ENCODE measurements around the gene SNPH.

SNPH gene

DNA sequence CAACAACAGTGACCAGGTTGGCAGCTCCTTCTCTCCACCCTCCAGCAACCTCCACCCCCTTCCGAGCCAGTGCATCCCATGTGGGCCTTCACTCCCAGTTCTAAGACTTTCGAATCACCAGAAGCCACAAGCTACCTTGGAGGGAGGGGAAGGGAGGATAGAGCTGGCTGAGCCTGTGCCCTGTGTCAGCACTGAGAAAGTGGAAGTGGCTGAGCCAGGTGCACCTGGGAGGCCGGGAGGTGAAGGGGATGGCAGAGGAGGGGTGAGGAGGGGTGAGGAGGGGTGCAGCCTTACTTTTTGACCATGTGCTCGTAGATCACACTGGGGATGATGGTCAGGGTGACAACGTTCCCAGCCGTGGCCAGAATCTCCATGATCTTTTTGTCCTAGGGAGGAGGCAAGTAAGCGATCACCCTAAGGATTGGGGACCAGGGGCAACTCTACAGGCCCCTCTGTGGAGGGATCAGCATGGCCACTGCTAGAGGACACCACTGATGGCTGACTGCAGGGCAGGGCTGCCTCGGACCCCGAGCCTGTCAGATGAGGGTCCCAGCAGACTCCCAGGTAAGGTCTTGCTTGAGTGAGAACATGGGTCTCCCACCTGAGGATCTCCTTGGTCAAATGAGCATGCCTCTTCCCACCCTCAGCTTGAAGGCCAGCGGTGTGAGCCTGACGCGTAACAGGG lies 44.6 kb downstream of the SNPH start:
- FAIRE-seq (no peak), DNase-seq (ENCODE audit: insufficient read length, low spot score) (no peak)
- TF ChIP-seq POLR2A (IDR thresholded peaks at IDR 0.05; ENCODE audit: low read depth, low read length): no peak

DNA sequence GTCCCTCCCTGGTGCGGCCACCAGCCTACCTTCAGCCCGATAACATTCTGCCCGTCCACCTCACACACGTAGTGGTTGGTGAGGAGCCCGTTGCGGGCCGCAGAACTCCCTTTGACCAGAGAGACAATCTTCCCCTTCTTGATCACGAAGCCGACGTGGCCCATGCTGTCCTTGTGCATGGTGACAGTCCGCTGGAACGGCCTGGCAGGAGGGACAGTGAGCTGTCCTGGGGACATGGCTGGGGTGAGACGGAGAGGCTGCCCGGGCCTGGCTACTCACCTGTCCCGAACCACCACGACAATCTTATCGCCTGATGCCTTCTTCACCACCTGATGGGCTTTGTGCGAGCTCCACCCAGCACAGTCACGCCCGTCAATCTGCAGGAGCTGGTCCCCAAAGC lies 46.2 kb downstream of the SNPH start:
- no peak for FAIRE-seq
- no peak for DNase-seq (ENCODE audit: insufficient read length, low spot score)

GRCh38 chr20:1312904-1313235 lies 46.8 kb downstream of the SNPH start:
- DNase-seq (ENCODE audit: insufficient read length, low spot score) (no peak), FAIRE-seq (no peak)
- TF ChIP-seq POLR2A (IDR thresholded peaks at IDR 0.05; ENCODE audit: low read depth, low read length): no peak

More for the DNA sequence above, 46.2 kb downstream of the SNPH start:
- no peak for TF ChIP-seq POLR2A (IDR thresholded peaks at IDR 0.05; ENCODE audit: low read depth, low read length)

GRCh38 chr20:1313236-1313964 lies 47.3 kb downstream of the SNPH start:
- no peak for TF ChIP-seq POLR2A (IDR thresholded peaks at IDR 0.05; ENCODE audit: low read depth, low read length)
- FAIRE-seq (no peak), DNase-seq (ENCODE audit: insufficient read length, low spot score) (peak; percentile 67)

GRCh38 chr20:1315804-1316203 lies 49.7 kb downstream of the SNPH start:
- no peak for TF ChIP-seq POLR2A (IDR thresholded peaks at IDR 0.05; ENCODE audit: low read depth, low read length)
- no peak for DNase-seq (ENCODE audit: insufficient read length, low spot score)
- no peak for FAIRE-seq

- TF ChIP-seq POLR2A (IDR thresholded peaks at IDR 0.05; ENCODE audit: low read depth, low read length): no peak
- DNase-seq (ENCODE audit: insufficient read length, low spot score) (no peak), FAIRE-seq (no peak)
Observed at GRCh38 chr20:1317545-1318255, 51.6 kb downstream of the SNPH start.

DNA sequence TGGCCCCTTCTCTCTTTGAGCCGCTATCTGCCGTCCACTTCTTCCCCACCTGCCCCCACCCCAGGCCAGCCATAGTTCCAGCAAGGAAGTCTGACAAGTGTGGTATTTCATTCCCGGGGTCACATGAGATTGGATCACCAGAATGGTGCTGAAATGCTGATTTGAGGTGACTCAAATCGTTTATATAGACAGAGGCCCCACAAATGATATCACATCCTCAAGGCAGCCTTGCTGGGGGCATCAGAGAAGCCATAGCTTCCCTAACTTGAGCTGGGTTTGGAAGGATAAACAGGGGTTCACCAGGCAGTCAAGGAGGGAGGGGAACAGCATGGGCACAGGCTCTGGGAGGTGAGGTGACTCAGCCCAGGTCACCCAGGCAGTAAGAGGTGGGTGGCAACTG lies 53.0 kb downstream of the SNPH start:
- no peak for FAIRE-seq
- no peak for DNase-seq (ENCODE audit: insufficient read length, low spot score)
- no peak for TF ChIP-seq POLR2A (IDR thresholded peaks at IDR 0.05; ENCODE audit: low read depth, low read length)

- FAIRE-seq (no peak), DNase-seq (ENCODE audit: insufficient read length, low spot score) (no peak)
Observed at GRCh38 chr20:1319462-1319861, 53.4 kb downstream of the SNPH start.

DNA sequence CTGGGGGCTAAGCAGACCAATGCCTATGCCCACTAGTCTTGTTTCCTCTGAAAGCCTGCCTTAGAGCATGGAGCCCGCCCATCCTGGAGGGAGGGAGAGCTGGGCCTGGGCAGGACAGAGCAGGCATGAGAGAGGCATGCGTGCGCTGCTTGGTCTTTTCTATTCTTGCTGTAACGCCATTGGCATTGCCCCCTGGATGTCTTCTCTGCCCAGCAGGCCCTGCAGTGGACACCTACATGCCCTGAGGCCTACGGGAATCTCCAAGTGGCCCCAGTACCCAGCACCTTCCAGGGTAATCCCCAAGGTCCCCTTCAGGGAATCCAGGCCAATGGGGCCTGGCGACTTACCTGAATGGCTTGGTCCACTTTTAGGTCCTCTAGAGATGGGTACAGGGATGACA lies 53.9 kb downstream of the SNPH start:
- no peak for FAIRE-seq
- DNase-seq (ENCODE audit: insufficient read length, low spot score): no peak
- TF ChIP-seq POLR2A (IDR thresholded peaks at IDR 0.05; ENCODE audit: low read depth, low read length): no peak

More at GRCh38 chr20:1319462-1319861, 53.4 kb downstream of the SNPH start:
- no peak for TF ChIP-seq POLR2A (IDR thresholded peaks at IDR 0.05; ENCODE audit: low read depth, low read length)

- no peak for TF ChIP-seq POLR2A (IDR thresholded peaks at IDR 0.05; ENCODE audit: low read depth, low read length)
- FAIRE-seq: no peak
Observed at GRCh38 chr20:1320902-1321653, 55.0 kb downstream of the SNPH start.

DNA sequence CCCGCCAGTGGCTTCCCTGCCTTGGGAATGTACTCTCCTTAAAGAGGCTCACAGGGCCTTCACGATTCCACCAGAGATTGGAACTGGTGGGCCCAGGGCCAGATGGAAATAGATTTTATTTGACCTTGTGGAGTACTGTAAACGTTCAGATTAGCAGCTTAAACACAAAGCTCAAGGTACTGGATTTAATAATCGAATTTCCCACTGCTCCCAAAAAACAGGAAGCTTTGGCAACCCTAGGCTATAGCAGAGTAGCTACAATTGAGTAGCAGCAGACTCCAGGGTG lies 55.5 kb downstream of the SNPH start:
- DNase-seq (ENCODE audit: insufficient read length, low spot score): no peak
- no peak for FAIRE-seq
- no peak for TF ChIP-seq POLR2A (IDR thresholded peaks at IDR 0.05; ENCODE audit: low read depth, low read length)

More at GRCh38 chr20:1320902-1321653, 55.0 kb downstream of the SNPH start:
- no peak for DNase-seq (ENCODE audit: insufficient read length, low spot score)

- DNase-seq (ENCODE audit: insufficient read length, low spot score) (peak; percentile 86), FAIRE-seq (no peak)
- TF ChIP-seq POLR2A (IDR thresholded peaks at IDR 0.05; ENCODE audit: low read depth, low read length): no peak
Observed at GRCh38 chr20:1322511-1323245, 56.6 kb downstream of the SNPH start.

DNA sequence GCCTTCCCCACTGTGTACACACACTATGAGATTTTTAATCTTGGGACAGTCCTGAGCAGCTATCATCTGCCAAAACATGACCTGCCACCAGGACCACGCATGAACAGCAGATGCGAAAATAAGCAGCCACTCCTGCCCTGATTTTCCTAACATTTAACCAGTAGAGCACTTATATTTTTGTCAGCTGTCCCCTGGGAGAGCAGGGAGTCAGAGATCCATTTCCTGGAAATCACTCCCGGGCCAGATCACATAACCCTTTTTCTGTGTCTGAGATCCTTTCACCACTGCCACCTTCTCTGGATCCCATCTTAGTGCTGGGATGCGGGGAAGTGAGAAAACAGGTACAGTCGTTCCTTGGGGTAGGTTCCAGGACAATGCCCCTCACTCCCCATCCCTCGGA lies 57.2 kb downstream of the SNPH start:
- DNase-seq (ENCODE audit: insufficient read length, low spot score) (no peak), FAIRE-seq (no peak)
- TF ChIP-seq POLR2A (IDR thresholded peaks at IDR 0.05; ENCODE audit: low read depth, low read length): no peak

All from H54 (cell line).